Renal cortical epithelial cell (primary cell): ENCODE results near the gene HBD. TPM values are rescaled to one million over a fixed set of nuclear protein-coding genes. Genes with fewer than 3 reads are reported as not detected.
"Not testable (repeated sequence)": the region's sequence is repeated elsewhere in the genome, so short reads cannot be mapped to it uniquely, and the experiment has no call there.

Experiments used
- DNase-seq: peaks from one replicate; pipeline ENCODE4 v3.0.0-alpha.2; 2011; ENCODE audit warnings: low read depth
- total RNA-seq: library from RNA; depleted of rRNA; stranded (reverse); fragments of >200 nt; gene quantifications from 2 replicates; pipeline ENCODE4 v1.2.3, GENCODE V29; 2014

The HBD gene
- total RNA-seq = not detected in 2 replicates

- DNase-seq = peak; percentile 31
Measured at GRCh38 chr11:5234381-5234834, at the start of gene HBD. TSS of gene HBD (minus strand) at chr11:5234483. CDS start at chr11:5234433, 50 bp downstream.

DNA sequence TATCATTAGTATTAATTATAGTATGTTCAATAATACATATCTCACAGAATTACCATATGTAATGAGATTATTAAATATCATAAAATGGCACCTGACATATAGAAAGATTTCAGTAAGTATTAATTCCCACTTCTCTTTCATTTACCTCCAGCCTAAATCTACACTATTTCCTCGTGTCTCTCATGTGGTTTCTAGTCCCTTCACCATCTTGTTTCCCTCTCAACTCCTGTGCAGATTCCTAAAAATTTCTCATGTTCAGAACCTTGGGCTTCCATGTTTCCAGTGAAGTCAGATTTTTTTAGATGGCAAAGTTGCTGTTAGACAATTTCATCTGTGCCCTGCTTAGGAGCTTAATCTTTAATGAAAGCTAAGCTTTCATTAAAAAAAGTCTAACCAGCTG lies 49.6 kb upstream of the HBD start:
- no peak for DNase-seq

GRCh38 chr11:5283086-5283485 lies 48.8 kb upstream of the HBD start:
- DNase-seq = no peak

- no peak for DNase-seq
Measured at GRCh38 chr11:5282628-5283027, 48.3 kb upstream of the HBD start.

GRCh38 chr11:5281596-5281995 lies 47.3 kb upstream of the HBD start:
- no peak for DNase-seq

- DNase-seq = peak; percentile 99
Measured at GRCh38 chr11:5280582-5281102, 46.4 kb upstream of the HBD start.

DNA sequence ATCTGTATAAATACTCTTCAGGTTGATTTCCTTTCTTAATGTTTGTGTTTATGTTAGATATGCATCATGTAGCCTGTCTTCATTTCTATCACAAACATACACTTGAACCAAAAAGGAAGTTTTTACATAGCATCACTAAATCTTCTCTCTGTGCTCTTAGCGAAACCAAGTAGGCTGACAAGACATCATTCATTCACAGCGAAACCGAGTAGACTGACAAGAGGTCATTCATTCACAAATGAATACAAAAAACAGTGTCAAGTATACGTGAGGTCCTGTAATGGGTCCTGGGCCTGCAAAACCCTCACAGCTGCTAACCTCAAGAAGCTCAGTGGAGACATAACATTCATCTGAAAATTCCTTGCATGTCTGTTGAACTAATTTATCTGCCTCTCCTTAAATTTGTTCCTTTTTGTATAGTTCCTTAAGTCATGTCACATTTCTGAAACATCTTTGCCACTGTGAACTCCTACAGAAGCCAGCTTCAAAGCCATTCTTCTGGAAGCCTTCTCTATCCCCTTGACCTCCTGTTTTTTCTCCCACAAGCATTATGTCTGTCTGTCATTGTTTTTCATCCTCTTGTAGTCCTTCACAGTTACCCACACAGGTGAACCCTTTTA lies 45.3 kb upstream of the HBD start:
- DNase-seq = no peak

- no peak for DNase-seq
Measured at GRCh38 chr11:5277807-5278382, 43.6 kb upstream of the HBD start.

GRCh38 chr11:5276697-5277096 lies 42.4 kb upstream of the HBD start:
- no peak for DNase-seq

- DNase-seq = no peak
Measured at GRCh38 chr11:5275369-5276110, 41.3 kb upstream of the HBD start.

- no peak for DNase-seq
Measured at GRCh38 chr11:5274395-5274794, 40.1 kb upstream of the HBD start.

DNA sequence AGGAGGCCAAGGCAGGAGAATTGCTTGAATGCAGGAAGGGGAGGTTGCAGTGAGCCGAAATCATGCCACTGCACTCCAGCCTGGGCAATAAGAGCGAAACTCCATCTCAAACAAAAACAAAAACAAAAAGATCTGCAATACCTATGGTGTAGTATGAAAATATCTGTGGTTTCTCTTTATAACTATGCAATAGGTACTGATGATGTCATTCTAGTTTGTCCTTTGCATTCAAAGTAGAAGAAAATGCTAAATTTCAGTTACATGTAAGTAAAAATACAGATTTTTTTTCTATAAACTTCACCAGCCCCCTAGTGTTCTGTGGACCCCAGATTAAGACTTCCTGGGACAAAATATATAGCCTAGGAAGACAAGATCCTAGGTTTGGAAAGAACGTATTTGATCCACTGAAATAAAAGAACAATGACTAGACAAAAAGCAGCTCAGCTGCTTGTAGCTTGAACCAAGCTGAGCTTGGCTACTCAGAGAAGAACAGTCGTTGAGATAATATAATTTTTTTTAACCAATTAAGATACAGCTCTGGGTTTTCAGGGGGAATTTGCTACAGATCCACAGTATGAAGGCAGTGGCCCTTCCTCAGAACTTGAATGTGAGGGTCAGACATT lies 38.2 kb upstream of the HBD start:
- DNase-seq = no peak

GRCh38 chr11:5269715-5270147 lies 35.4 kb upstream of the HBD start, which contains the start of gene HBE1:
TSS of gene HBE1 (minus strand) at chr11:5269945. CDS start at chr11:5269890, 55 bp downstream.
- DNase-seq = no peak

- no peak for DNase-seq
Measured at GRCh38 chr11:5267033-5267563, 32.8 kb upstream of the HBD start.

GRCh38 chr11:5266609-5267008 lies 32.3 kb upstream of the HBD start:
- no peak for DNase-seq

DNA sequence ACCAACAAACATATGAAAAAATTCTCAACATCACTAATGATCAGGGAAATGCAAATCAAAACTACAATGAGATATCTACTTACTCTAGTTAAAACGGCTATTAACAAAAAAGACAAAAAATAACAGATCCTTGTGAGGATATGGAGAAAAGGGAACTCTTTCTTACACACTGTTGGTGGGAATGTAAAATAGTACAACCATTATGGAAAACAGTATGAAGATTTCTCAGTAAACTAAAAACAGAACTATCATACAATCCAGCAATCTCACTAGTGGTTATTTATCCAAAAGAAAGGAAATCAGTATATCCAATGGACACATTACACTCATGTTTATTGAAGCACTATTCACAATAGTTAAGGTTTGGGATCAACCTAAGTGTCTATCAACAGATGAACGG lies 31.5 kb upstream of the HBD start:
- no peak for DNase-seq

DNA sequence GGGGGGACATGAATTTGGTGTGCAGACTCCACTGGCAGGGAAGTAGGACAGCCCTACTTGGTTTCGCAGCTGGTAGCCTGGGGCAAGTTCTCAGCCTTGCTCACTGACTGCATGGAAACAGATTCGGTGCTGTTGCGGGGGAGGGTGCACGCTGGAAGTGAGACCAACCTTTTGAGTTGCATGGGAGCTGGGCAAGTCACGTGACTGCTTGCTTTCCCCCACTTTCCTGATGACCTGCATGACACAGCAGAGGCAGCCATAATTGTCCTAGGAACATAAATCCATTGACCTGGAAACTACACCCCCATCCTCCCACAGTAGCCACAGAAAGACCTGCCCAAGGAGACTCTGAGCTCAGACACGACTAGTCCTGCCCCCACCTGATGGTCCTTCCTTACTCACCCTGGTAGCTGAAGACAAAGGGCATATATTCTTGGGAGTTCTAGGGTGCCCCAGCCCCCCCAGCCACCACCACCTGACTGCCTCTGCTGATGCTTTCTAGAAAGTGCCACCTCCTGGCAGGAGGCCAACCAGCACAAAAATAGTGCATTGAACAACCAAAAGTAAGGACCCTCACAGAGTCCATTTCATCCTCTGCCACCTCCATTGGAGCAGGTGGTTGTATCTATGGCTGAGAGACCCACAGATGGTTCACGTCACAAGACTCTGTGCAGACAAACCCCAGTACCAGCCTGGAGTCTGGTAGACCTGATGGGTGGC lies 24.4 kb upstream of the HBD start:
- DNase-seq = peak; percentile 38

DNA sequence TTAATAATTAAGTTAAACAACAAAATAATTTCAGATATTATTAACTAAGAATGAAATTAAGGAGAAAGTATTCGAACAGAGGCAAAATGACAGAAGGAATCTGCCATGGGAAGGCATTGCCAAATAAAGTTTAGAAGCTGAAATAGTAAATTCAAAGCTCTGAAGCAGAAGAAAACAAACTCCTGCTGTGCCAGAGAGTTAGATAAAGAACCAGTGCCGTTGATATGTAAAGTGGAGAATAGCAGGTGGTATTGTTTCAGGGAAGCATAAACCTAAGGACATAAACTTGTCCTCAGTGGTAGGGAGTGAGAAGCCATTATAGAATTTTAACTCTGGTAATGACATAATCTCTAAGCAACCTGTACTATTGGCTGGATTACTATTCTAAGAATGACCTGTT lies 23.0 kb upstream of the HBD start:
- no peak for DNase-seq

DNA sequence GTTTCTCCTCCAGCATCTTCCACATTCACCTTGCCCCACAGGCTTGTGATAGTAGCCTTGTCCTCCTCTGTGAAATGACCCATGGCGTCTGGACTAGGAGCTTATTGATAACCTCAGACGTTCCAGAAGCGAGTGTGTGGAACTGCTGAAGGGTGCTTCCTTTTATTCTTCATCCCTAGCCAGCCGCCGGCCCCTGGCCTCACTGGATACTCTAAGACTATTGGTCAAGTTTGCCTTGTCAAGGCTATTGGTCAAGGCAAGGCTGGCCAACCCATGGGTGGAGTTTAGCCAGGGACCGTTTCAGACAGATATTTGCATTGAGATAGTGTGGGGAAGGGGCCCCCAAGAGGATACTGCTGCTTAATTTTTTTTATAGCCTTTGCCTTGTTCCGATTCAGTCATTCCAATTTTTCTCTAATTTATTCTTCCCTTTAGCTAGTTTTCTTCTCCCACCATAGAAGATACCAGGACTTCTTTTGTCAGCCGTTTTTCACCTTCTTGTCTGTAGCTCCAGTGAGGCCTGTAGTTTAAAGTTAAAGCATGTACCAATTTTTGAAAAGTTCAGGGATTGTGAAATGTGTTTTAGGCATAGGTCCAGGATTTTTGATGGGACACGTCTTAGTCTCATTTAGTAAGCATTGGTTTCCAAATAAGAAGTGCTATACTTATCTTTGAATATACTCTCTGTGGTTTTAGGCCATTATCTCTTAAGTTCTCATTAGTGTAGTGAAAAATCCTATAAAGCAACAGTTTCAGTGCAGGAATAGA lies 20.5 kb upstream of the HBD start, which contains the start of gene HBG2:
Gene HBG2 (minus strand): TSS at position 136 of the 768 bp plus-strand sequence. CDS start 53 bp downstream, at position 83.
- DNase-seq = not testable (repeated sequence)

GRCh38 chr11:5254023-5254422 lies 19.7 kb upstream of the HBD start:
- DNase-seq = not testable (repeated sequence)
